ENCODE data around the gene CDYL2.

- TF ChIP-seq POLR2A (IDR thresholded peaks at IDR 0.05) (no peak), CTCF (IDR thresholded peaks at IDR 0.05) (no peak), POLR2AphosphoS5 (IDR thresholded peaks at IDR 0.05; ENCODE audit: insufficient read depth in 1 of 2, low read depth in 1 of 2) (no peak)
These were observed 101.0 kb downstream of the CDYL2 start for GRCh38 chr16:80703131-80704071.
